Measurements from ENCODE around the gene AQP12B. TPM values are rescaled to one million over a fixed set of nuclear protein-coding genes. Genes with fewer than 3 reads are reported as not detected.

The AQP12B gene
- total and polyA plus RNA-seq, 2 of the 8 experiments (the other 6 are each of a cell fraction or from before 2014, with no cell fraction given), result not detected

DNA sequence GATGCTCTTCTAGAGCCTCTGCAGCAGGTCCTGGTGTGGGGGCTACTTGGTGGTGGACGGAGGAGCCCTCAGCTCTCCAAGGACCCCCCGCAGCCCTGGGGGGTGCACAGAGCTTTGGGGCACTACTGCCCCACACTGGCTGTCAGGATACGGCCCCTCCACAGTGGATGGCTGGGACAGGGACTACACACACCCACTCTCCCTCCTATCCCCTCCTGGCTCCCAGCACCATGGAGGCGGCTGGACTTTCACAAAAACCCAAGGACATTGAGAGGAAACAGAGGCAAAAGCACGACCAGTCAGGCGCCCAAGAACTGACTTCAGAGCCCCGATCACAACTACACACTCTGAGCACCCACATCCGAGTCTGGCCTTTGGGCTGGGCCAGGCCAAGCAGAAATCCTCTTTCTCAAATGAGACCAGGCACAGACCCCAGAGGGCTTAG lies 44.8 kb downstream of the AQP12B start:
- no peak overlapping the region for H3K18ac ChIP-seq (ENCODE audit: extremely low read depth, low read length)
- H3K9ac ChIP-seq (replicated peaks in 1 of 4; ENCODE audit: extremely low read depth in 1 of 4, low read depth in 3 of 4, low read length in 3 of 4), result no peak overlapping the region
- H4K20me1 ChIP-seq (replicated peaks in 1 of 2; ENCODE audit: control insufficient read depth in 1 of 2, insufficient read depth in 2 of 2, low read length in 2 of 2), result no peaks in the 10 kb centered on the region
- no peak overlapping the region for H2BK15ac ChIP-seq (ENCODE audit: low read length)
- TF ChIP-seq CTCF (IDR thresholded peaks at IDR 0.05; ENCODE audit: control extremely low read depth in 1 of 3, insufficient read depth in 1 of 3, low read depth in 1 of 3, low read length in 3 of 3) (no peak), KDM4A (IDR thresholded peaks at IDR 0.05; ENCODE audit: low read depth, low read length, severe bottlenecking) (no peak), SP2 (IDR thresholded peaks at IDR 0.05; ENCODE audit: low read length) (no peak), POU5F1 (IDR thresholded peaks at IDR 0.05; ENCODE audit: low read depth, low read length) (no peak), RBBP5 (IDR thresholded peaks at IDR 0.05; ENCODE audit: borderline replicate concordance, low read depth, low read length) (no peak), BCL11A (IDR thresholded peaks at IDR 0.05; ENCODE audit: low read depth in 2 of 2, low read length in 2 of 2) (no peak), POLR2AphosphoS5 (IDR thresholded peaks at IDR 0.05; ENCODE audit: low read depth, low read length) (no peak), EZH2 (IDR thresholded peaks at IDR 0.05; ENCODE audit: low read depth, low read length, severe bottlenecking) (no peak), SIX5 (IDR thresholded peaks at IDR 0.05; ENCODE audit: low read depth, low read length) (no peak)
- H2BK5ac ChIP-seq (ENCODE audit: low read depth, low read length), result no peak overlapping the region
- H3K14ac ChIP-seq (ENCODE audit: insufficient read length), result no peak overlapping the region
- no peaks in the 10 kb centered on the region for H3K79me2 ChIP-seq (ENCODE audit: control insufficient read depth in 1 of 2, insufficient read depth in 2 of 2, low read length in 2 of 2)
- H2BK120ac ChIP-seq (replicated peaks; ENCODE audit: low read depth, low read length), result no peak overlapping the region
- WGBS, 2 experiments (ENCODE audit: extremely low coverage in 1 of 2, insufficient coverage in 1 of 2, insufficient read length in 1 of 2, insufficient replicate concordance in 2 of 2, low coverage in 1 of 2, low lambda C conversion rate in 2 of 2, missing lambda C conversion rate in 1 of 2), result 86% methylated on average over 6 of the region's 8 CpGs; no CpG with 5 or more reads in 1 of the 2 experiments
- ChIA-PET POLR2A (ENCODE audit: partially characterized antibody) (interaction anchor here (0.7 kb wide), 1 partner anchor 15 kb away, joined by 3 read pairs; no protein-coding TSS in a partner anchor), CTCF (ENCODE audit: partially characterized antibody) (interaction anchor here (1.3 kb wide), 1 partner anchor 11 kb away, joined by 4 read pairs; no protein-coding TSS in a partner anchor)
- peaks cover 22 to 38% of the 10 kb centered on the region in 2 experiments for H3K9me3 ChIP-seq (ENCODE audit: insufficient read depth in 2 of 2, low read depth in 1 of 2, low read length in 1 of 2)
- H3K4me1 ChIP-seq (replicated peaks in 1 of 4; ENCODE audit: control insufficient read depth in 3 of 4, insufficient read depth in 4 of 4, low read length in 3 of 4), result no peaks in the 10 kb centered on the region; a peak in 1 of 7 replicates
- H4K5ac ChIP-seq (ENCODE audit: insufficient read length, low read depth, low read length), result no peak overlapping the region
- H2AFZ ChIP-seq (ENCODE audit: low read length), result no peak overlapping the region
- H4K8ac ChIP-seq (ENCODE audit: extremely low read depth, insufficient read depth, low read length), result no peak overlapping the region
- H3K23me2 ChIP-seq (ENCODE audit: low read depth, low read length), result no peaks in the 10 kb centered on the region
- FAIRE-seq (no peak), DNase-seq (ENCODE audit: low read depth in 1 of 2, low spot score in 2 of 2) (no peak)
- H2AK5ac ChIP-seq (ENCODE audit: low read depth, low read length), result no peak overlapping the region
- H2BK12ac ChIP-seq (ENCODE audit: low read depth, low read length), result no peak overlapping the region
- H3K79me1 ChIP-seq (ENCODE audit: low read depth, low read length), result no peaks in the 10 kb centered on the region
- H3K23ac ChIP-seq (ENCODE audit: insufficient read length), result no peak overlapping the region
- H3K36me3 ChIP-seq (ENCODE audit: control insufficient read depth in 2 of 4, insufficient read depth in 4 of 4, low read length in 3 of 4), result no peaks in the 10 kb centered on the region
- no peak overlapping the region for H4K91ac ChIP-seq (replicated peaks; ENCODE audit: insufficient read length, low read length)
- H3K4me3 ChIP-seq (ENCODE audit: extremely low read depth in 1 of 4, insufficient read depth in 2 of 4, low read depth in 3 of 4, low read length in 4 of 4), result no peak overlapping the region
- no peaks in the 10 kb centered on the region; a peak in 1 of 7 replicates for H3K27me3 ChIP-seq (replicated peaks in 1 of 4; ENCODE audit: control insufficient read depth in 3 of 4, extremely low read depth in 1 of 4, insufficient read depth in 3 of 4, low read length in 3 of 4)
- no peak overlapping the region for H2BK20ac ChIP-seq (ENCODE audit: low read length)
- no peak overlapping the region for H3K56ac ChIP-seq (replicated peaks; ENCODE audit: insufficient read length, low read depth, low read length)
- H3K4ac ChIP-seq (replicated peaks; ENCODE audit: insufficient read length, low read depth, low read length), result no peak overlapping the region
- H3K27ac ChIP-seq (ENCODE audit: low read depth, low read length), result no peak overlapping the region
- no peak overlapping the region for H3K4me2 ChIP-seq (ENCODE audit: insufficient read depth in 1 of 2, low read depth in 2 of 2, low read length in 2 of 2)
